22Rv1 (cell line): ENCODE measurements around the gene UBE2QL1.

Experiments
- ZFX ChIP-seq: fragments of 450-650 bp; IDR thresholded peaks from 2 replicates; pipeline ENCODE4 v1.6.1; 2017; ENCODE audit warnings: antibody characterized with exemption, borderline replicate concordance
- TF ChIP-seq, protein P1 (sequence below): fragments of 450-650 bp; IDR thresholded peaks from 2 replicates; pipeline ENCODE4 v1.5.1; 2017; ENCODE audit warnings: mild to moderate bottlenecking

DNA sequence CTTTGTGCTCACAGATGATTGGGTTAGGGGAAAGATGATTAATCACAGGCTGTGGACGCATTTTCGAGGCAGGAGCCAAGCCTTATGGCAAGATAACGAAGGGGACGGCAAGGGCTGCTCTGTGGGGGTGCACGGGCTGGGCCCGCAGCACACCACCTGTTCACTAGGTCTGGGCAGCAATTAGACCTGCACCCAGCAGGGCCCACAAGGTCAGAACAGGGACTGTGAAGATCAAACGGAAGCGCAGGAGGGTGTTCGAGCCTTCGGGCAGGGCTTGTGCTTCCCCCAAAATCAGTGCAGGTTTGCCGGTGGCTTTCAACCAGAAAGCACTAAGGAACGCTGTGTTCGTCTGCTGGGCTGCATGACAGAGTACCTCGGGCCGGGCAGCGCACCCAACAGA, 73.7 kb downstream of the UBE2QL1 start:
- TF ChIP-seq, protein P1, sequence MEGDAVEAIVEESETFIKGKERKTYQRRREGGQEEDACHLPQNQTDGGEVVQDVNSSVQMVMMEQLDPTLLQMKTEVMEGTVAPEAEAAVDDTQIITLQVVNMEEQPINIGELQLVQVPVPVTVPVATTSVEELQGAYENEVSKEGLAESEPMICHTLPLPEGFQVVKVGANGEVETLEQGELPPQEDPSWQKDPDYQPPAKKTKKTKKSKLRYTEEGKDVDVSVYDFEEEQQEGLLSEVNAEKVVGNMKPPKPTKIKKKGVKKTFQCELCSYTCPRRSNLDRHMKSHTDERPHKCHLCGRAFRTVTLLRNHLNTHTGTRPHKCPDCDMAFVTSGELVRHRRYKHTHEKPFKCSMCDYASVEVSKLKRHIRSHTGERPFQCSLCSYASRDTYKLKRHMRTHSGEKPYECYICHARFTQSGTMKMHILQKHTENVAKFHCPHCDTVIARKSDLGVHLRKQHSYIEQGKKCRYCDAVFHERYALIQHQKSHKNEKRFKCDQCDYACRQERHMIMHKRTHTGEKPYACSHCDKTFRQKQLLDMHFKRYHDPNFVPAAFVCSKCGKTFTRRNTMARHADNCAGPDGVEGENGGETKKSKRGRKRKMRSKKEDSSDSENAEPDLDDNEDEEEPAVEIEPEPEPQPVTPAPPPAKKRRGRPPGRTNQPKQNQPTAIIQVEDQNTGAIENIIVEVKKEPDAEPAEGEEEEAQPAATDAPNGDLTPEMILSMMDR: no peak
- no peak for TF ChIP-seq ZFX
